ENCODE data around the gene RHOV. TPM values are rescaled to one million over a fixed set of nuclear protein-coding genes. Genes with fewer than 3 reads are reported as not detected.

Gene RHOV
- total RNA-seq, 4 donors from 2014 or later = 0.39 to 0.60 TPM; not detected in 2

- TF ChIP-seq POLR2A (IDR thresholded peaks at IDR 0.05) (no peak), EP300 (IDR thresholded peaks at IDR 0.05) (no peak), CTCF (IDR thresholded peaks at IDR 0.05) (no peak)
- Histone ChIP-seq H3K36me3 (no peaks in the 10 kb centered on the region), H3K27me3 (no peaks in the 10 kb centered on the region), H3K27ac (no peak overlapping the region), H3K9me3 (no peaks in the 10 kb centered on the region), H3K4me3 (no peak overlapping the region), H3K4me1 (no peaks in the 10 kb centered on the region)
- WGBS, 2 donors = 80 to 81% methylated on average over 1 of the region's 1 CpG
- DNase-seq (ENCODE audit: low spot score in 2 of 2) = no peak
Observed at GRCh38 chr15:40831861-40832260, 42.2 kb downstream of the RHOV start.

GRCh38 chr15:40830884-40831283, 43.1 kb downstream of the RHOV start:
- DNase-seq (ENCODE audit: low spot score in 2 of 2) = no peak
- no peak for TF ChIP-seq EP300 (IDR thresholded peaks at IDR 0.05)
- TF ChIP-seq POLR2A (IDR thresholded peaks at IDR 0.05) = no peak
- TF ChIP-seq CTCF (IDR thresholded peaks at IDR 0.05) = no peak
- Histone ChIP-seq H3K4me1 (no peaks in the 10 kb centered on the region), H3K4me3 (no peak overlapping the region), H3K27me3 (no peaks in the 10 kb centered on the region), H3K36me3 (no peaks in the 10 kb centered on the region), H3K9me3 (no peaks in the 10 kb centered on the region), H3K27ac (no peak overlapping the region)
- WGBS, 2 donors = 38 to 45% methylated on average over 2 of the region's 2 CpGs

- Histone ChIP-seq H3K9me3 (no peaks in the 10 kb centered on the region), H3K4me3 (no peak overlapping the region), H3K36me3 (no peaks in the 10 kb centered on the region), H3K27ac (no peak overlapping the region), H3K4me1 (no peaks in the 10 kb centered on the region), H3K27me3 (no peaks in the 10 kb centered on the region)
- 75% methylated on average over 7 of the region's 7 CpGs for WGBS, 2 donors
- DNase-seq (ENCODE audit: low spot score in 2 of 2) = no peak
- TF ChIP-seq EP300 (IDR thresholded peaks at IDR 0.05) = no peak
- no peak for TF ChIP-seq CTCF (IDR thresholded peaks at IDR 0.05)
- TF ChIP-seq POLR2A (IDR thresholded peaks at IDR 0.05) = no peak
Observed at GRCh38 chr15:40829115-40829514, 44.9 kb downstream of the RHOV start.

- no peak for TF ChIP-seq EP300 (IDR thresholded peaks at IDR 0.05)
- TF ChIP-seq CTCF (IDR thresholded peaks at IDR 0.05) = no peak
- no peak for TF ChIP-seq POLR2A (IDR thresholded peaks at IDR 0.05)
- WGBS, 2 donors = 87 to 88% methylated on average over 5 to 6 of the region's 6 CpGs
- no peaks in the 10 kb centered on the region for H3K4me1 ChIP-seq
- no peaks in the 10 kb centered on the region for H3K27me3 ChIP-seq
- H3K36me3 ChIP-seq = no peaks in the 10 kb centered on the region
- no peak for DNase-seq (ENCODE audit: low spot score in 2 of 2)
- H3K27ac ChIP-seq = peak within 1 kb of the TSS in 1 of 4 donors; percentile 26
- H3K9me3 ChIP-seq = no peaks in the 10 kb centered on the region
- peak within 1 kb of the TSS in 1 of 4 donors; percentile 12 for H3K4me3 ChIP-seq
Observed at GRCh38 chr15:40828447-40829036, 45.5 kb downstream of the RHOV start, which contains the start of gene PPP1R14D. TSS of gene PPP1R14D (minus strand) at chr15:40828708. CDS start at chr15:40828641, 67 bp downstream.

GRCh38 chr15:40826423-40827075, 47.5 kb downstream of the RHOV start:
- WGBS, 2 donors = 75 to 88% methylated on average over 4 of the region's 4 CpGs
- DNase-seq (ENCODE audit: low spot score in 2 of 2) = no peak

More at GRCh38 chr15:40826423-40827075, 47.5 kb downstream of the RHOV start:
- Histone ChIP-seq H3K4me1 (no peaks in the 10 kb centered on the region), H3K27me3 (no peaks in the 10 kb centered on the region), H3K27ac (no peak overlapping the region), H3K4me3 (no peak overlapping the region), H3K36me3 (no peaks in the 10 kb centered on the region), H3K9me3 (no peaks in the 10 kb centered on the region)
- no peak for TF ChIP-seq EP300 (IDR thresholded peaks at IDR 0.05)
- no peak for TF ChIP-seq CTCF (IDR thresholded peaks at IDR 0.05)
- TF ChIP-seq POLR2A (IDR thresholded peaks at IDR 0.05) = no peak

Measured in tibial nerve (tissue), 4 donors.